H1 (cell line): ENCODE data around the gene BHMT2. TPM values are rescaled to one million over a fixed set of nuclear protein-coding genes. Genes with fewer than 3 reads are reported as not detected.

Experiments
- BCL11A ChIP-seq, 2 experiments: IDR thresholded peaks; one replicate each; pipeline ENCODE4 v1.6.1; 2011; ENCODE audit warnings: low read depth in 2 of 2, low read length in 2 of 2, mild to moderate bottlenecking in 2 of 2
- CHD7 ChIP-seq: fragments of 300-600 bp; sonication (generic); IDR thresholded peaks from 2 replicates; pipeline ENCODE4 v1.7.1; 2012; ENCODE audit warnings: low read length, moderate library complexity, mild to moderate bottlenecking, inconsistent platforms; ENCODE audit not compliant: insufficient replicate concordance
- MAFK ChIP-seq: IDR thresholded peaks from 2 replicates; pipeline ENCODE4 v1.6.1; 2012; ENCODE audit warnings: low read depth, mild to moderate bottlenecking, improper control_type of control experiment, low read length
- POU5F1 ChIP-seq: IDR thresholded peaks from 2 replicates; pipeline ENCODE4 v1.6.1; 2011; ENCODE audit warnings: low read depth, mild to moderate bottlenecking, low read length, moderate library complexity
- RXRA ChIP-seq: IDR thresholded peaks from 2 replicates; pipeline ENCODE4 v1.6.1; 2011; ENCODE audit warnings: low read depth, mild to moderate bottlenecking, low read length, moderate library complexity; ENCODE audit not compliant: insufficient read depth
- TBP ChIP-seq: IDR thresholded peaks from 2 replicates; pipeline ENCODE4 v1.6.1; 2011; ENCODE audit warnings: low read depth, low read length, improper control_type of control experiment
- polyA plus RNA-seq, 7 experiments: library from polyadenylated mRNA; depleted of rRNA in 3 of 7; stranded (reverse) in 5 of 7; unstranded in 2 of 7; fragments of >200 nt in 5 of 7; fragments of 200-250 nt in 2 of 7; gene quantifications; 1 replicate in 5 of 7; 2 replicates in 1 of 7; 4 replicates in 1 of 7; pipeline versions ENCODE4 v1.2.1 to v1.2.3, GENCODE V29; 2011 to 2013; ENCODE audit warnings: missing spikeins in 2 of 7, mixed read lengths in 2 of 7
- total RNA-seq: library from RNA; stranded (reverse); fragmentation: NEBNext Ultra II Directional; extraction: Animal tissue kit (Norgen Biotek cat#: 25700); gene quantifications from 2 replicates; pipeline ENCODE4 v1.2.1, GENCODE V29; 2021
- TF ChIP-seq, protein P1 (sequence below): IDR thresholded peaks from 2 replicates; pipeline ENCODE4 v1.6.1; 2011; ENCODE audit warnings: low read depth, mild to moderate bottlenecking, low read length; ENCODE audit not compliant: insufficient read depth

The BHMT2 gene
- total and polyA plus RNA-seq, 2 of the 8 experiments (the other 6 are each of a cell fraction or from before 2014, with no cell fraction given): 0.11 TPM; not detected in 1

- no peak for TF ChIP-seq TBP
- TF ChIP-seq, protein P1, sequence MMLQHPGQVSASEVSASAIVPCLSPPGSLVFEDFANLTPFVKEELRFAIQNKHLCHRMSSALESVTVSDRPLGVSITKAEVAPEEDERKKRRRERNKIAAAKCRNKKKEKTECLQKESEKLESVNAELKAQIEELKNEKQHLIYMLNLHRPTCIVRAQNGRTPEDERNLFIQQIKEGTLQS: no peak
- TF ChIP-seq MAFK: no peak
- no peak for TF ChIP-seq POU5F1
- no peak for TF ChIP-seq RXRA
- TF ChIP-seq CHD7: no peak
- TF ChIP-seq BCL11A (IDR thresholded peaks at IDR 0.05; ENCODE audit: low read depth in 2 of 2, low read length in 2 of 2): no peak
- TF ChIP-seq, all 59 proteins: peak for 0
Observed at GRCh38 chr5:79047199-79047598, 22.4 kb upstream of the BHMT2 start (continued).
